ENCODE results near the gene KCNG4.

The KCNG4 gene

DNA sequence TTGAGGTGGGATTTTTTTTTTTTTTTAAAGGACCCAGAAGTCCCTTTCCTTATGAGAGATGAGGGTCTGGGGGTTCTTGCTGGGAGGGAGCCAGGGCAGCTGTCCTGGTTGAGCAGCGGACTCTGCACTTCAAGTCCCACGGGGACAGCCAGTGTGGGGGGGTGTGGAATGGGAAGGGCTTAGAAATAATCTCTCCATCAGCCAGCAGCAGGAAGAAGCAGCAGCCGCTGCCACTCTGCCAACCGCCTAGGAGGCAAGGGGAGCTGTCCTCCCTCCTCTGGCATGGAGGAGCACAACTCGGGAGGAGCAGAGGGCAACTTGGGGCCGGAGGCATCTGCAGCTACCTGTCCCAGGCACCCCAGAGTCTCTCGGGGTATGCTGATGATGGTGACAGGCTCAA, at the start of gene KCNG4:
KCNG4 (minus strand) TSS at position 104 of the 400 bp plus-strand sequence. CDS start 2,527 bp downstream, outside the sequence.
- DNase-seq: no peak

DNA sequence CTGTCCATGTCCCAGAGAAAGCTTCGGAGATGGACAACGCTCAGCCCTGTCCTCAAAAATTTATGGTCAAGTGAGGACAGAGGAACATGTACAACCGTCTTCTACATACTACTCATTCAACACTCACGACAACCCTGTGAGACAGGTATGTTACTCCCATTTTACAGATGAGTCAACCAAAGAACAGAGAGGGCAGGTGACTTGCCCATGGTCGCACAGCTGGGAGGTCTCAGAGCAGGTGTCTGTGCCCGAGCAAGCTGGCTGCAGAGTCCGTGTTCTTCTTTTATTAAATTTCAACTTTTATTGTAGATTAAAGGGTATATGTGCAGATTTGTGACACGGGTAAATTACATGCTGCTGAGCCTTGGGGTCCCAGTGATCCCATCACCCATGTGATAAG, 49.1 kb upstream of the KCNG4 start:
- no peak for DNase-seq

- no peak for DNase-seq
Observed at GRCh38 chr16:84286578-84287240, 46.9 kb upstream of the KCNG4 start.

- DNase-seq: no peak
Observed at GRCh38 chr16:84284154-84284722, 44.4 kb upstream of the KCNG4 start.

- no peak for DNase-seq
Observed at GRCh38 chr16:84283314-84284153, 43.7 kb upstream of the KCNG4 start.

DNA sequence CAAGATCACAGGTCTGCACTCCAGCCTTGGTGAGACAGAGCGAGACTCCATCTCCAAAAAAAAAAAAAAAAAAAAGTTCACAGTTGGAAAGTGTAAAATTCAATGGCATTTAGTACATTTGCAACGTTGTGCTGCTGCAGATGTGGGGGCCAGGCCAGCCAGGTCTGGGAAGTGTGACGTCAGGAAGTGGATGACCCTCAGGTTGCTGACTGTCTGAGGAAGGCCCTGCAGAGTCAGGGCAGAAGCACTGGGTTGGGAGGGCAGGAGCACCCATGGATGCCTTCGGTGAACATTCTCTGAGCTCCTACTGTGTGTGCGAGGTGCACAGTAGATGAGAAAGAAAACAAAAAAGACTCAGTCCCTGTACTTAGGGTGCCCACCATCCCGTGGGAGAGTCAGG, 42.7 kb upstream of the KCNG4 start:
- DNase-seq: no peak

- DNase-seq: peak; percentile 50
Observed at GRCh38 chr16:84281074-84281473, 41.3 kb upstream of the KCNG4 start.

GRCh38 chr16:84279881-84280280, 40.1 kb upstream of the KCNG4 start:
- no peak for DNase-seq

DNA sequence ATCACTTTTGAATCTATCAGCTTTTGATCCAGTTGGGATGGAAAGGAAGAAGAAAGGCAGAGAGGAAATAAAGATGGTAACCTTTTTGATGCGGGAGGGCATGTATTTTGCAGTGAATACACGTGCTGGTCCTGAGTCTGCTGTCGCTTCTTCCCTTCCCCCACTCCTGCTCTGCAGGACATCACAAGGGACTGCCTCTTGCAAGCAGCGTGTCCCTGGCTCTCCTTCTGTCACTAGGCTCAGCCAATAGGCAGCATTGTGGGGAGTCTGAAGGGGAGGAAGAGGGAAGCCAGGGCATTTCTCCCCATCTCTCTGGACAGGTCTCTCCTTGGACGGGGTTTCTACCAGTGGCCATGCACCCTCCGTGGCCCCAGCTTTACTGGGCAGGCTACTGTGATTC, 39.2 kb upstream of the KCNG4 start:
- DNase-seq: no peak

DNA sequence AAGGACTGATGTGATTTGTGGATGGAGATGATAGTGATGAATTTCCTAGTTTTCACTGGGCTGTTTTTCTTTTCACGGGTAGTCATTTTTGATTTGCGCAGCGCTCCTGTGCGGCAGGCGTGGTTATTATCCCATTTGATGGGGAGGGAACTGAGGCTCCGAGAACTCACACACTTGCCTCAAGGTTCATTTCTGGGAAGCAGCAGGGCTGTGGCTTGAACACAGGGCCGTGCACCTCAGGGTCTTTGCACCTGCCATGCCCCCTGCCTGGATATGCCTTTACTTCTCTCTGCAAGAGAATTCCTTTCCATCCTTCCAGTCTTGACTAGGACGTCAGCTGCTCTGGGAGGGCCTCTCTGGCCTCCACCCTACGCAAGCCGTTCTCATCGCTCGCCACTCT, 38.5 kb upstream of the KCNG4 start:
- DNase-seq: no peak

GRCh38 chr16:84277244-84277823, 37.5 kb upstream of the KCNG4 start:
- peak; percentile 43 for DNase-seq

DNA sequence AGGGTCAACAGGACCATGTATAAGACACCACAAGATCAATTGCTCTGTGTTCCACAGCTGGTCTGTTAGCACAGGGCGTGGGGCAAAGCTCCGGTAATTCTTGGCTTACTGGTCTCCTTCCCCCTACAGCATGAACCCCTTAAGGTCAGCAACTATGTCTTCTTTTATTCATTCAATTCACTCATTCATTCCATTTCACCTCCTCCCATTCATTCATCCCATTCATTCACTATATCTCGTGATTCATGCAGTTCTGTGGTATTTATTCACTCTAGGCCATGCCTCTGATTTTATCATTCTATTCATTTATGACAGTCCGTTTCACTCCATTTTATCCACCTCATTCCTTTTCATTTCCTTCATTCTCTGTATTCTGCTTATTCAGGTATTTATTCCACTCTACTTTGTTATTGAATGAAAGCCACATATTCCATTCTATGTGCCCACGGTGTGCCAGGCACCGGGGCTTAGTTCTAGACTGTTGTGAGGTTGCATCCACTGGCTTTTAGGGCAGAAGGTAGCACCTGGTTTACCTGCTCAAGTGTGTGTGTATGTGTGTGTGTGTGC, 35.9 kb upstream of the KCNG4 start:
- no peak for DNase-seq

- no peak for DNase-seq
Observed at GRCh38 chr16:84274515-84274914, 34.7 kb upstream of the KCNG4 start.

DNA sequence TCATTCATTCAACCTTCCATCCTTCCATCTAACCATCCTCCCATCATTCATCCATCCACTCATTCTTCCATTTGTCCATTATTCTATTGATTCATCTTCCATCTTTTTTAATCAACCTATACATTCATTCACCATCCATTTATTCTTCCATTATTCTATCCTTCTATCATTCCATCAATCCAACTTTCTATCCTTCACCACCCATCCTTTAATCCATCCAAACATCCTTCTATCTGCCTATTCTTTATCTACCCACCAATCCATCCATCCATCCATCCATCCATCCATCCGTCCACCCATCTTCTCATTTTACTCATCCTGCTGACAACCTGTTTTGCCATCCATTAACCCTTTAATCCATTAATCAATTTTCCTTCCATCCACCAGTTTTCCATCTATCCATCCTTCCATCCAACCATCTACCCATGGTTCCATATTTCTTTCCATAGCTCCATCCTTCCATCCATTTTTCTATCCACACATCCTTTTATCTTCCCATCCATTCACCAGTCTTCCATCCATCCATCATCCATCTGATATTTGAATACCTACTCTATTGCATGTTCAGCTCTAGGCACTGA, 33.0 kb upstream of the KCNG4 start:
- no peak for DNase-seq

GRCh38 chr16:84271866-84272265, 32.1 kb upstream of the KCNG4 start:
- DNase-seq: no peak

GRCh38 chr16:84271037-84271436, 31.2 kb upstream of the KCNG4 start:
- DNase-seq: no peak

DNA sequence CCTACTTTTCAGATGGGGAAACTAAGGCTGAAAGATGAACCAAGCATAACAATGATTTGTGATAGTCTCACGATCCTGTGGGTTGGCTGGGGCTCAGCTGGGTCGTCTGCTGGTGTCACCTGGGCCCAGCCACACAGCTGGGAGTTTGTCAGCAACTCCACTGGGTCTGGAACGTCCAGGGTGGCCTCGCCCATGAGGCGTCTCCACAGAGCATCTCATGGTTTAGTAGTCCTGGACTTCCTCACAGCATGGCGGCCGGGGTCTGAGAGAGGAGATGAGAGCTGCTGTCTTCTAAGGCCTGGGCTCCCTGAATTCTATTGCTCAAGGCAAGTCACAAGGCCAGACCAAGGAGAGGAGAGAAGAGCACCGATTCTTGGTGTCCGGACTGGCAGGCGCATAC, 30.7 kb upstream of the KCNG4 start:
- DNase-seq: no peak

DNA sequence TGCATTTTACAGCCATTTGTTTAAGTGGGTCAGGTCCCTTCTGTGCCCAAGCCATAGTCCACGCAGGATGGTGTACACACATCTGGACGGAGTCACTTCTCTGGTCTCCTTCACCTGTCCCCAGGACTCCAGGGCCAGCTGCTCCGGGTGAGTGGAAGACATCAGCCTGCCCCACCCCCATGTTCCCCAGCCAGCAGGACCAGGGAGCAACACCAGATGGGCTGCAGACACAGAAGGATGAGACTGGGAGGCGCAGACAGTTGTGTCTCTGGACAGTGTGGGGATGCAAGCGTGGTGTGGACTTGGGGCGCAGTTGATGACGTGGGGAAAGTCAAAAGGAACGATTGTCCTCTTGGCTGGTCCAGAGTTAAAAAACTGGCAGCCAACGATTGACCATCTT, 30.3 kb upstream of the KCNG4 start:
- DNase-seq: no peak

DNA sequence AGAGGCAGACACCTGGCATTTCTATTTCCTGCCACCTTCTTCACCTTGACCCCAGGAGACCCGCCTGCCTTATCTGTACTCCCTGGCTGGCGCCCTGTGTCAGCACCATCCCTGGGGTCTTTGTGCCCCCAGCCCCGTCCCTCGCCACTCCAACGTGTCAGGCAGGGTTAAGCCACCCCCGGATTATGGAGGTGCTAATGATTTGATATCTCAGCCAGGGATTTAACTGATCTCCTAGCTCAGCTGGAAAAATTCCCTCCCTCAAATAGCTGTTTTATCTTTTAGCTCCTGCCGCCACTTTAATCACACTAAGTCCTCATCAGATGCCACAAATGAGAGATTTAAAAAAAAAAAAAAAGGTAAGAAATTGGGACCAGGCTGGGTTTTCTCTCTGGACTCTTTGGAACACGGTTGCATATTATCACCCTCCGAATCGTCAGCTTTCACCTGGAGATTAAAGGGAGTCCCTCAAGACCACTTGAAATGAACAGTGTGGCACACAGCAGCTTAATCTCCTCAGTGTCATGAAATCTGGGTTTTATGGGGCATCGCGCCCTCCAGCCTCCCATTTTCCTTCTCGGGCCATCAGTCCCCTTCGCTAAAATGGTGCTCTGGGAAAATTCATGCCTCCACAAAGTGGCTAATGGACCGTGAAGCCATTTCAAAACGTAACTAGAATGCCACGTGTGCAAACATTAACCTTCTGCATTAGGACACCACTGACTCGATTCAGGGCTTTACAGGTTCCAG, 28.7 kb upstream of the KCNG4 start:
- DNase-seq: no peak

DNA sequence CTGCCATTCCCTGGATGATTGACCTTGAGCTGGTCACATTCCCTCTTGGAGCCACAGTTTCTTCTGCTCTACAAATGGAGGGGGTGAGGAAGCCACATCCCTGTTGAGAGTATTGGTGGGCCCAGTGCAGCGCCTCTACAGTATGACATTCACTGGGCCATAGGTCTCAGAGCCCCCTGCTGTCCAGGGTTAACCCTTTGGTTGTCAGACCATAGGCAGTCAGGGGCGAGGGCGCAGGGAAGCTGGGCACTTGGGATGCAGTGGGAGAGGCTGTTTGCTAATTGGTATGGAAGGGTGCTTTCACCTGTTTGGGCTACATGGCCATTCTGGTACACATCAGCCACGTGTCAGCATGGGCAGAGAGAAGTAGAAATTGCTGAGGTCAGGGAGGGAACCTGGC, 27.6 kb upstream of the KCNG4 start:
- no peak for DNase-seq

- DNase-seq: peak; percentile 39
Observed at GRCh38 chr16:84266451-84266850, 26.6 kb upstream of the KCNG4 start.

GRCh38 chr16:84262939-84263338, 23.1 kb upstream of the KCNG4 start:
- no peak for DNase-seq
